OCI-LY1 (cell line): ENCODE data around the gene GPI.

ENCODE experiments used
- EZH2 ChIP-seq: fragments of 200-600 bp; sonication (generic), shearing (Covaris generic); IDR thresholded peaks from 2 replicates; pipeline ENCODE4 v1.8.0; 2017; ENCODE audit warnings: borderline replicate concordance, mixed run types, mild to moderate bottlenecking, antibody characterized with exemption, low read length, moderate library complexity, mixed read lengths
- TF ChIP-seq, protein P1 (sequence below): fragments of 200-600 bp; sonication (generic), shearing (Covaris generic); IDR thresholded peaks from 2 replicates; pipeline ENCODE4 v1.5.1; 2017; ENCODE audit warnings: mild to moderate bottlenecking, antibody characterized with exemption, low read length, moderate library complexity, mixed read lengths

DNA sequence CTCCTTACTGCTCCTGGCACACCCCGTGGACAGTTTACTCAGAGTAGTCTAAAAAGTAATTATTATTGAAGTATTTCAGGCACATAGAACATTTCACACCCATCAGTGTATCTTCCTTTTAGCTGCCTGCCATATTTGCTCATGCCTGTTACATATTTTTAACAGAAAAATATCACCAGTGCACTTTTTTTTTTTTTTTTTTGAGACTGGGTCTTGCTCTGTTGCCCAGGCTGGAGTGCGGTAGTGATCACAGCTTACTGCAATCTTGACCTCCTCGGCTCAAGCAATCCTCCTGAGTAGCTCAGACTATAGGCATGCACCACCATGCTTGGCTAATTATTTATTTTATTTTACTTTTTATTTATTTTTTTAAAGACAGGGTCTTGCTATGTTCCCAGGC is 40.7 kb upstream of the GPI start:
- TF ChIP-seq, protein P1, sequence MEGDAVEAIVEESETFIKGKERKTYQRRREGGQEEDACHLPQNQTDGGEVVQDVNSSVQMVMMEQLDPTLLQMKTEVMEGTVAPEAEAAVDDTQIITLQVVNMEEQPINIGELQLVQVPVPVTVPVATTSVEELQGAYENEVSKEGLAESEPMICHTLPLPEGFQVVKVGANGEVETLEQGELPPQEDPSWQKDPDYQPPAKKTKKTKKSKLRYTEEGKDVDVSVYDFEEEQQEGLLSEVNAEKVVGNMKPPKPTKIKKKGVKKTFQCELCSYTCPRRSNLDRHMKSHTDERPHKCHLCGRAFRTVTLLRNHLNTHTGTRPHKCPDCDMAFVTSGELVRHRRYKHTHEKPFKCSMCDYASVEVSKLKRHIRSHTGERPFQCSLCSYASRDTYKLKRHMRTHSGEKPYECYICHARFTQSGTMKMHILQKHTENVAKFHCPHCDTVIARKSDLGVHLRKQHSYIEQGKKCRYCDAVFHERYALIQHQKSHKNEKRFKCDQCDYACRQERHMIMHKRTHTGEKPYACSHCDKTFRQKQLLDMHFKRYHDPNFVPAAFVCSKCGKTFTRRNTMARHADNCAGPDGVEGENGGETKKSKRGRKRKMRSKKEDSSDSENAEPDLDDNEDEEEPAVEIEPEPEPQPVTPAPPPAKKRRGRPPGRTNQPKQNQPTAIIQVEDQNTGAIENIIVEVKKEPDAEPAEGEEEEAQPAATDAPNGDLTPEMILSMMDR: no peak
- no peak for TF ChIP-seq EZH2
